ENCODE data around the gene SLC24A1. TPM values are rescaled to one million over a fixed set of nuclear protein-coding genes. Genes with fewer than 3 reads are reported as not detected.
"Not testable (repeated sequence)": the region's sequence is repeated elsewhere in the genome, so short reads cannot be mapped to it uniquely, and the experiment has no call there.

SLC24A1 gene
- total RNA-seq, 1 donor from 2014 or later: 2.0 TPM

DNA sequence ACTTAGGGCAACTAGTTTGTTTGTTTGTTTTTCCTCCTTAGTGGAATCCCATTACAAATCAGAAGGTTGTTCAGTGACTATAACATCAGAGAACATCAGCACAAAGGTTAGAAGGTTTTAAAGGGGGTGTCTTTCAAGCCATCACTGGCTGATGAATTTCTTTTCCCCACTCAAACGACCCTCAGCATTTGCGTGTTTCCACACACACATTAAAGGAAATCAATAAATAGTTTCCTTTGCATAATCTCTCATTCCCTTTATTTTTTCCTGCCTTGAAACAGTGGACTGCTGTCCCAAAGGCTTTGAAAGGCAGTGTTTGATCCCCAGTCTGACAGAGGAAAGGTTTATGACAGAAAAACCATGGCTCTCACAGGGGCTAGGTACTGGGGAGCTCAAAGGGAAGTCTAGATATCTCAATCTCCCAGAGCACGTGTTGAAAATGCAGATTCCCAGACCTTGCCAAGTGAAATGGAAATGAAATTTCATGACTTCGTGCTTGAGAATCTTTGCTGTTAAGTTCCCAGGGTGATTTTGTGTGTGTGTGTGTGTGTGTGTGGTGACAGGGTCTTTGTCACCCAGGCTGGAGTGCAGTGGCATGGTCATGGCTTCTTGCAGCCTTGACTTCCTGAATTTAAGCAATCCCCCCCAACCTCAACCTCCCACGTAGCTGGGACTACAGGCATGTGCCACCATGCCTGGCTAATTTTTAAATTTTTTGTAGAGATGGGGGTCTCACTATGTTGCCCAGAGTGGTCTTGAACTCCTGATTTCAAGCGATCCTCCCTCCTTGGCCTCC lies 8.6 kb upstream of the SLC24A1 start:
- intact Hi-C loops (cut with DNase I): no loop called here
- DNase-seq (no peak), ATAC-seq (ENCODE audit: poor library complexity) (no peak)

DNA sequence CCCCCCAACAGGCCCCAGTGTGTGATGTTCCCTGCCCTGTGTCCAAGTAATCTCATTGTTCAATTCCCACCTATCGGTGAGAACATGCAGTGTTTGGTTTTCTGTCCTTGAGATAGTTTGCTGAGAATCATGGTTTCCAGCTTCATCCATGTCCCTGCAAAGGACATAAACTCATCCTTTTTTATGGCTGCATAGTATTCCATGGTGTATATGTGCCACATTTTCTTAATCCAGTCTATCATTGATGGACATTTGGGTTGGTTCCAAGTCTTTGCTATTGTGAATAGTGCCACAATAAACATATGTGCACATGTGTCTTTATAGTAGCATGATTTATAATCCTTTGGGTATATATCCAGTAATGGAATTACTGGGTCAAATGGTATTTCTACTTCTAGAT lies 5.9 kb upstream of the SLC24A1 start:
- ATAC-seq (ENCODE audit: poor library complexity); DNase-seq; intact Hi-C loops (cut with DNase I): not testable (repeated sequence)

GRCh38 chr15:65618560-65619109 lies 3.1 kb upstream of the SLC24A1 start:
- intact Hi-C loops (cut with DNase I): no loop called here

GRCh38 chr15:65619626-65620290 lies 2.0 kb upstream of the SLC24A1 start:
- intact Hi-C loops (cut with DNase I): no loop called here
- ATAC-seq (ENCODE audit: poor library complexity) (no peak), DNase-seq (no peak)

More at GRCh38 chr15:65618560-65619109, 3.1 kb upstream of the SLC24A1 start:
- no peak for ATAC-seq (ENCODE audit: poor library complexity)
- no peak for DNase-seq

DNA sequence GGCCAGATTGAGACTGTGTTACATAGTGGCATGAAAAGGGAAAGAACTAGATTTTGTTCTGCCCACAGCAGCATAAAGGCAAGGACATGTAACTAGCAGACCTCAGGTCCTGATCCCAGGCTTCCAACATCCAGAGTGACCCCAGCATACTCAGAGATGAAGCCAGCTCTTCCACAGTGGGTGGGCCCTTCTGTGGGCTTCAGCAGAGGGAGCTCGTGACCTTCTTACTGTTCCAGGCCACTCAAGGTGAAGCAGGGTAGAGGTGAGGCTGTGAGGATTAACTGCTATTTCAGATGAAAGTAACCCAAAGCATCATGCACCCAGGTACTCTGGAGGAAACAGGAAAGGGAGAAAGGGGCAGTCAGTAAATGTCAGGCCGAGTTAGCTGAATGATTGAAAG lies 905 bp upstream of the SLC24A1 start:
- ATAC-seq (ENCODE audit: poor library complexity): no peak
- intact Hi-C loops (cut with DNase I): no loop called here
- no peak for DNase-seq

DNA sequence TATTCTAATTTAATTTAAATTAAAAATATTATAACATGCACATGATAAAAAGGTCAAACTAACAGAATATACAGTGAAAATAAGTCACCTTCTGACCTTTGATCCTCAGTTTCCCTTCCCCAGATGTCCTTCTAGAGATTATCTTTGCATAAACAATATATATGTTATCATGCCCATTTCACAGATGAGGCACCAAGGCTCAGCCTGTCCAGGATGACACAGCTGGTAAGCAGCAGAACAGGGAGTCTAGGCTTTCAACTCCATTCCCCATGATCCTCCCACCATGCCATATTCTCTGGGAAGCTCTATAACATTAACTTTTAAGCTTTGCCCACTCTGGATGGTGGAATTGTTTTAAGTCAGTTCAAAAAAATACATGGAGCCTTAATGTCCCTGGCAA lies 1.4 kb downstream of the SLC24A1 start:
- DNase-seq (no peak), ATAC-seq (ENCODE audit: poor library complexity) (no peak)
- intact Hi-C loops (cut with DNase I): no loop called here

DNA sequence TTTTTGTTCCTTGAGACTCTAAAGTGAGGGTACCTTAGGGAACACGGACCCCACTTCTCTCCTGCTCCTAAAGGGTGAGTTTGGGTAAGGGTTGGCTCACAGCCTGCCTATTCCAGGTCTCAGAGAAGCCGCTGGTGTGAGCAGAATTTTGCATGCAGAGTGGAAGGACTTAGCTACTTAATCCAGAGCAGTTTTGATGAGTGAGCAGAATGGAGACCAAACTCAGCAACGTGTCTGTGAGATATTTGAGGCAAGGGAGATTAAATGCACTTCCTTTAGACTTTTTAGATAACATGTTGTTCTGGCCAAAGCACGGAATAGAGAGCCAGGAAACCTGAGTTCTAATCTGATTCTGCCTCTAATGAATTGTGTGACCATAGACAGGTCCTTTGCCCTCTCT lies 5.1 kb downstream of the SLC24A1 start:
- intact Hi-C loops (cut with DNase I): no loop called here
- ATAC-seq (ENCODE audit: poor library complexity) (no peak), DNase-seq (no peak)

GRCh38 chr15:65629548-65629947 lies 7.8 kb downstream of the SLC24A1 start:
- no peak for DNase-seq
- intact Hi-C loops (cut with DNase I): no loop called here
- ATAC-seq (ENCODE audit: poor library complexity): no peak

DNA sequence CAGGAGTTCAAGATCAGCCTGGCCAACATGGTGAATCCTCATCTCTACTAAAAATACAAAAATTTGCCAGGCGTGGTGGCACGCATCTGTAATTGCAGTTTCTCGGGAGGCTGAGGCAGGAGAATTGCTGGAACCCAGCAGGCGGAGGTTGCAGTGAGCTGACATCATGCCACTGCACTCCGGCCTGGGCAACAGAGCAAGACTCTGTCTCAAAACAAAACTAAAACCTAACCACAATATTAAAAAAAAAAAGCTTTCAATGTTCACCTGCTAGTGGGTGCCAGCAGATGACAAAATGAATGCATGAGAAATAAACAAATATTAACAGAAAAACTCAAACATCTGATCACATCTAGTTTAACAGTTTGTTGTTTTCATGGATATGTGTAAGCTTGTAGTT lies 9.0 kb downstream of the SLC24A1 start:
- intact Hi-C loops (cut with DNase I): no loop called here
- DNase-seq: no peak
- ATAC-seq (ENCODE audit: poor library complexity): no peak

GRCh38 chr15:65631503-65631902 lies 9.8 kb downstream of the SLC24A1 start:
- no peak for DNase-seq
- intact Hi-C loops (cut with DNase I): no loop called here
- ATAC-seq (ENCODE audit: poor library complexity): no peak

- DNase-seq (no peak), ATAC-seq (ENCODE audit: poor library complexity) (no peak)
- intact Hi-C loops (cut with DNase I): no loop called here
Observed at GRCh38 chr15:65632780-65633375, 11.1 kb downstream of the SLC24A1 start.

DNA sequence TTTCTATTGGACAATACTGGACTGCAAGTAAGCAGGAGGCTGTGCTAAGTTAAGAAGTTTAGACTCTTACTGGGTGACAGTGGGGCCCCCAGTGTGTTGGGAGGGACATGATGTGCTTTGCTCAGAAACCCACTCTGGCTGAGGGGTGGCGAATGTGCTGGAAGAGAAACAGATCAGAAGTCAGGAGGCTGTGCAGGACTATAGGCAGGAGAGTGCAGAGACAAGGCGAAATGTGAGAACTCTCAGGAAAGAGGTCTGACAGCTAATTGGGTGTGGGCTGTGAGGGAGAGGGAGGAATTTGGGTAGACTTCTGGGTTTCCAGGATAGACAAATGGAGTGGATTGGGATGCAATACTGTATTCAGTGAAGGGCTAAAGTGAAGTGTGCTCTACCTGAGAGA lies 12.0 kb downstream of the SLC24A1 start:
- intact Hi-C loops (cut with DNase I): no loop called here
- ATAC-seq (ENCODE audit: poor library complexity): no peak
- DNase-seq: no peak

DNA sequence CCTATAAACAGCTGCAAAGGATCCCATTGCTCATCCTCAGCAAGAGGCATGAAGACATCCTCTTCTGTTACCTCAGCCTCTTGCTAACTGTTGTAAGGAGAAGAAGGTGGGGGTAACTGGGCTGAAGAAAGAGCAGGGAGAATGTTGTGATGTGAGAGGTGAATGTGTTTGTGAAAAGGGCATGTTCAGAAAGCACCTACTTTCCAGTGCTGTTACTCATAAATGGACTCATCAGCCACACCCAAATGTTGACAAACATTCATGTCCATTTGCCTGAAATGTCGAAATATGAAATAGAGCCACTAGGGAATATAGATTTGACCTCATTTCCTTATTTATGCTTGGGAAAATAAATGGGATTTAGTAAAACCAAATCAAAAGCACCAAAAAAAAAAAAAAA lies 12.6 kb downstream of the SLC24A1 start:
- no peak for DNase-seq
- intact Hi-C loops (cut with DNase I): no loop called here

GRCh38 chr15:65638109-65638508 lies 16.4 kb downstream of the SLC24A1 start:
- peak; percentile 44 for DNase-seq
- no peak for ATAC-seq (ENCODE audit: poor library complexity)
- intact Hi-C loops (cut with DNase I): loop anchor here (2.0 kb wide), 1 partner anchor 219 kb away; no protein-coding TSS in a partner anchor

More for the DNA sequence above, 12.6 kb downstream of the SLC24A1 start:
- ATAC-seq (ENCODE audit: poor library complexity): no peak

GRCh38 chr15:65638681-65639089 lies 16.9 kb downstream of the SLC24A1 start:
- peak; percentile 90 for ATAC-seq (ENCODE audit: poor library complexity)
- intact Hi-C loops (cut with DNase I): loop anchor here (2.0 kb wide), 1 partner anchor 218 kb away; no protein-coding TSS in a partner anchor
- no peak for DNase-seq

GRCh38 chr15:65639509-65639908 lies 17.8 kb downstream of the SLC24A1 start:
- intact Hi-C loops (cut with DNase I): loop anchor here (2.0 kb wide), 1 partner anchor 217 kb away; no protein-coding TSS in a partner anchor
- ATAC-seq (ENCODE audit: poor library complexity) (no peak), DNase-seq (no peak)

DNA sequence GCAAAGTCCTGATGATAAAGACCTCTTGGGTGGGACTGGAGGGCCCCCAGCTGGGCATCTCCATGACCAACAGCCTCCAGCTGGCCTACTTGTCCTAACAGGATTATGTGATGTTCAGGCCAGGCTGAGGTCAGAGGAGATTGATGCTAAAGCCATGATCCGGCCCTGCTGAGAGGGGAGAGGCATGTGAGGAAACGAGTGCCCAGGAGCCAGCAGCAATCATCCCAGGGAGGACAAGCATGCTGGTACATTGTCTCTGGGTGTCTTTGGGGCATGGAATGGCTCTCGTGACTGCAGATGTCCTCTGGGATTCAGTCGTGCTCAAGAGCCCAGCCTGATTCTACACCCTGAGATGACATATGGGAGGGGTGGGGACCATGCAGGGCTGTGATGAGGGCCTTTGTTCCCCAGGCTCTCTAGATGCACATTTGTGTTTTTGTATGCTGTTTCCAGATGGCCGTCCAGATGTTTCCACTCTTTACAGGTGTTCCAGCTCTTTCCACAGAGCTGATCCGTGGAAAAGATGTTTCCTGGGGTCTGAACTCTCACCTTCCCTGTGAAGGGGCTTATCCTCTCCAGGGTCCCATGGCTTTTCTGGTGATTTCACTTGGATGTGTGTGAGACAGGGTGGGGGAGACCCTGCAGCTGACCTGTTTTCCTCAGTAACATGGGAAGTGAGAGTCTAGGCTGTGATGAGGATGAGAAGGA lies 20.2 kb downstream of the SLC24A1 start:
- intact Hi-C loops (cut with DNase I): no loop called here
- ATAC-seq (ENCODE audit: poor library complexity) (no peak), DNase-seq (no peak)

DNA sequence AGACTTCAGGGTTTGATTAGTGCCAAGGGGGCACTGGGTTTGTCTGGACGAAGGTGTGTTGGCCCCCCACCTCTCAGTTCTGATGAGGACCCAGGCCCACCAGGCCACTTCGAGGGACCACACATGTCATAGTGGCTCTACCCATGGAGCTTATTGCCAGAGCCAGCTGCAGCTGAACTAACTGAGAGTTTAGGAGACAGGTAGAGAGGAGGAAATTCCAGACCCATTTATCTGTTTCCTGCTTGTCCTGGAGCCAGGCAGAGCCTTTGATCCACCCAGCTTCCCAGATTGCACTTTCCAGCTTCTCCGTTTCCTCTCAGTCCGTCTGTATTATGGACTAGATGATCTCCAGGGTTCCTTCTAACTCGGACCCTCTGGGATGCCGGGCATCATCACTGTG lies 20.9 kb downstream of the SLC24A1 start:
- intact Hi-C loops (cut with DNase I): no loop called here
- DNase-seq: no peak
- no peak for ATAC-seq (ENCODE audit: poor library complexity)

- no peak for DNase-seq
- no peak for ATAC-seq (ENCODE audit: poor library complexity)
- intact Hi-C loops (cut with DNase I): no loop called here
Observed at GRCh38 chr15:65644282-65644681, 22.5 kb downstream of the SLC24A1 start.
